ENCODE results near the gene ADGRA1. TPM values are rescaled to one million over a fixed set of nuclear protein-coding genes. Genes with fewer than 3 reads are reported as not detected.

ADGRA1 gene
- total RNA-seq = not detected

- no peaks in the 10 kb centered on the region for H3K36me3 ChIP-seq
- no peaks in the 10 kb centered on the region for H3K9me3 ChIP-seq
- H3K4me1 ChIP-seq = peaks cover 0 to 16% (median 9%) of the 10 kb centered on the region in 3 donors
- TF ChIP-seq POLR2A (IDR thresholded peaks at IDR 0.05) (no peak), CTCF (IDR thresholded peaks at IDR 0.05) (no peak)
- intact Hi-C loops (cut with DNase I) = no loop called here
- H3K27me3 ChIP-seq = peaks cover 3 to 96% (median 23%) of the 10 kb centered on the region in 4 donors
- H3K4me3 ChIP-seq = peak within 1 kb of the TSS in 2 of 4 donors; percentile 22 to 42
- 18% methylated on average over 8 of the region's 72 CpGs; no CpG with 5 or more reads in 1 of the 2 donors for WGBS, 2 donors
- DNase-seq = no peak
- H3K27ac ChIP-seq = no peak within 1 kb of the TSS
Observed at GRCh38 chr10:133087679-133088178, at the start of gene ADGRA1. Gene ADGRA1 (plus strand): TSS chr10:133087924. CDS start chr10:133088910, 986 bp downstream.

- Histone ChIP-seq H3K4me1 (no peaks in the 10 kb centered on the region), H3K4me3 (no peak overlapping the region), H3K27ac (no peak overlapping the region), H3K9me3 (no peaks in the 10 kb centered on the region), H3K27me3 (peaks cover 0 to 76% (median 0%) of the 10 kb centered on the region in 4 donors), H3K36me3 (no peaks in the 10 kb centered on the region)
- TF ChIP-seq POLR2A (IDR thresholded peaks at IDR 0.05) (no peak), CTCF (IDR thresholded peaks at IDR 0.05) (no peak)
- intact Hi-C loops (cut with DNase I) = no loop called here
- no peak for DNase-seq
- 60 to 67% methylated on average over 14 to 16 of the region's 28 CpGs for WGBS, 2 donors
Observed at GRCh38 chr10:133038036-133038823, 49.5 kb upstream of the ADGRA1 start.

- Histone ChIP-seq H3K27ac (no peak overlapping the region), H3K4me3 (no peak overlapping the region), H3K4me1 (no peaks in the 10 kb centered on the region), H3K9me3 (no peaks in the 10 kb centered on the region), H3K27me3 (peaks cover 0 to 79% (median 0%) of the 10 kb centered on the region in 4 donors), H3K36me3 (no peaks in the 10 kb centered on the region)
- intact Hi-C loops (cut with DNase I) = no loop called here
- DNase-seq = no peak
- 30% methylated on average over 2 of the region's 30 CpGs; no CpG with 5 or more reads in 1 of the 2 donors for WGBS, 2 donors
- TF ChIP-seq POLR2A (IDR thresholded peaks at IDR 0.05) = no peak
- TF ChIP-seq CTCF (IDR thresholded peaks at IDR 0.05) = no peak
Observed at GRCh38 chr10:133039107-133039802, 48.5 kb upstream of the ADGRA1 start.

- no peak for TF ChIP-seq POLR2A (IDR thresholded peaks at IDR 0.05)
- TF ChIP-seq CTCF (IDR thresholded peaks at IDR 0.05) = no peak
- H3K9me3 ChIP-seq = no peaks in the 10 kb centered on the region
- 44 to 60% methylated on average over 1 to 6 of the region's 15 CpGs for WGBS, 2 donors
- no peak for DNase-seq
- no peak overlapping the region for H3K4me3 ChIP-seq
- peaks cover 0 to 76% (median 0%) of the 10 kb centered on the region in 4 donors for H3K27me3 ChIP-seq
- no peak overlapping the region for H3K27ac ChIP-seq
- intact Hi-C loops (cut with DNase I) = no loop called here
- H3K4me1 ChIP-seq = no peaks in the 10 kb centered on the region
- H3K36me3 ChIP-seq = no peaks in the 10 kb centered on the region
Observed at GRCh38 chr10:133039803-133040165, 47.9 kb upstream of the ADGRA1 start.

GRCh38 chr10:133040198-133040597 lies 47.5 kb upstream of the ADGRA1 start:
- Histone ChIP-seq H3K27ac (no peak overlapping the region), H3K36me3 (no peaks in the 10 kb centered on the region), H3K4me1 (no peaks in the 10 kb centered on the region), H3K27me3 (peaks cover 0 to 76% (median 0%) of the 10 kb centered on the region in 4 donors), H3K4me3 (no peak overlapping the region), H3K9me3 (no peaks in the 10 kb centered on the region)
- no peak for DNase-seq
- 39% methylated on average over 4 of the region's 13 CpGs; no CpG with 5 or more reads in 1 of the 2 donors for WGBS, 2 donors
- intact Hi-C loops (cut with DNase I) = no loop called here
- no peak for TF ChIP-seq POLR2A (IDR thresholded peaks at IDR 0.05)
- TF ChIP-seq CTCF (IDR thresholded peaks at IDR 0.05) = no peak
